H1 (cell line): ENCODE results near the gene EHBP1. TPM values are rescaled to one million over a fixed set of nuclear protein-coding genes. Genes with fewer than 3 reads are reported as not detected.

ENCODE experiments used
- CTCF ChIA-PET: fragments of 300-600 bp; sonication (Branson Sonifier 250); formaldehyde crosslinking; loops from one replicate; lab custom pipeline; 2021; ENCODE audit not compliant: partially characterized antibody; lab: Charles Lee
- POLR2A ChIA-PET: fragments of 300-600 bp; sonication (Branson Sonifier 250); formaldehyde crosslinking; loops from one replicate; lab custom pipeline; 2021; ENCODE audit warnings: inconsistent platforms; ENCODE audit not compliant: partially characterized antibody; lab: Charles Lee
- DNase-seq, 2 experiments: peaks; one replicate each; pipeline versions ENCODE4 v3.0.0 to v3.0.0-alpha.2; 2010 to 2022; ENCODE audit warnings: low spot score in 2 of 2, low read depth in 1 of 2, mixed read lengths in 1 of 2
- FAIRE-seq: peaks from 2 replicates; lab custom pipeline; 2011; peaks lifted over from hg19 to GRCh38; lab: Jason Lieb, UNC
- H2AFZ ChIP-seq: 2 replicates; pipeline ENCODE4 v1.8.1; 2012; ENCODE audit warnings: low read length, inconsistent platforms
- H2AK5ac ChIP-seq: 2 replicates; pipeline ENCODE4 v1.6.1; 2013; ENCODE audit warnings: low read depth, low read length
- H2BK120ac ChIP-seq: replicated peaks from 2 replicates; pipeline ENCODE3; 2013; ENCODE audit warnings: low read depth, low read length, inconsistent platforms
- H2BK12ac ChIP-seq: 2 replicates; pipeline ENCODE4 v1.6.1; 2013; ENCODE audit warnings: low read depth, low read length
- H2BK15ac ChIP-seq: 2 replicates; pipeline ENCODE4 v1.6.1; 2013; ENCODE audit warnings: low read length
- H2BK20ac ChIP-seq: 2 replicates; pipeline ENCODE4 v1.6.1; 2013; ENCODE audit warnings: low read length
- H2BK5ac ChIP-seq: 2 replicates; pipeline ENCODE4 v1.6.1; 2013; ENCODE audit warnings: low read depth, low read length
- H3K14ac ChIP-seq: 2 replicates; pipeline ENCODE4 v1.6.1; 2013; ENCODE audit warnings: inconsistent platforms; ENCODE audit not compliant: insufficient read length
- H3K18ac ChIP-seq: 2 replicates; pipeline ENCODE4 v1.6.1; 2013; ENCODE audit warnings: low read length; ENCODE audit errors: extremely low read depth
- H3K23ac ChIP-seq: 2 replicates; pipeline ENCODE4 v1.6.1; 2013; ENCODE audit warnings: inconsistent platforms; ENCODE audit not compliant: insufficient read length
- H3K23me2 ChIP-seq: 2 replicates; pipeline ENCODE4 v1.6.1; 2013; ENCODE audit warnings: low read depth, low read length
- H3K27ac ChIP-seq: 2 replicates; pipeline ENCODE4 v1.6.1; 2011; ENCODE audit warnings: low read depth, low read length, inconsistent platforms
- H3K27me3 ChIP-seq, 4 experiments: replicated peaks in 1 of 4; 1 replicate in 1 of 4; 2 replicates in 3 of 4; pipeline versions ENCODE4 v1.6.1 to v1.8.1; 2011 to 2013; ENCODE audit warnings: low read length in 3 of 4, mild to moderate bottlenecking in 3 of 4, inconsistent platforms in 2 of 4, mixed read lengths in 2 of 4, moderate library complexity in 1 of 4; ENCODE audit not compliant: control insufficient read depth in 3 of 4, insufficient read depth in 3 of 4; ENCODE audit errors: extremely low read depth in 1 of 4
- H3K36me3 ChIP-seq, 4 experiments: 2 replicates each; pipeline versions ENCODE4 v1.6.1 to v1.8.1; 2011 to 2013; ENCODE audit warnings: mild to moderate bottlenecking in 4 of 4, low read length in 3 of 4, moderate library complexity in 2 of 4, control low read depth in 1 of 4, inconsistent platforms in 1 of 4; ENCODE audit not compliant: insufficient read depth in 4 of 4, control insufficient read depth in 2 of 4
- H3K4ac ChIP-seq: replicated peaks from 2 replicates; pipeline ENCODE3; 2013; ENCODE audit warnings: low read length, low read depth, mixed read lengths, inconsistent platforms; ENCODE audit not compliant: insufficient read length
- H3K4me1 ChIP-seq, 4 experiments: replicated peaks in 1 of 4; 1 replicate in 1 of 4; 2 replicates in 3 of 4; pipeline versions ENCODE4 v1.6.1 to v1.8.1; 2011 to 2013; ENCODE audit warnings: low read length in 3 of 4, inconsistent platforms in 2 of 4, mixed read lengths in 1 of 4; ENCODE audit not compliant: insufficient read depth in 4 of 4, control insufficient read depth in 3 of 4
- H3K4me2 ChIP-seq, 2 experiments: 2 replicates each; pipeline versions ENCODE4 v1.6.1 to v1.8.1; 2011 to 2013; ENCODE audit warnings: low read depth in 2 of 2, low read length in 2 of 2, control low read depth in 1 of 2, inconsistent platforms in 1 of 2, mild to moderate bottlenecking in 1 of 2; ENCODE audit not compliant: insufficient read depth in 1 of 2
- H3K4me3 ChIP-seq, 4 experiments: fragments of 200-600, 300-600 bp in 1 of 4; sonication (generic), shearing (Covaris generic), sonication (Bioruptor Twin) in 1 of 4; 2 replicates each; pipeline versions ENCODE4 v1.5.1 to v1.8.1; 2011 to 2016; ENCODE audit warnings: low read length in 4 of 4, low read depth in 3 of 4, control low read depth in 2 of 4, inconsistent platforms in 2 of 4, mild to moderate bottlenecking in 2 of 4, mixed read lengths in 1 of 4, moderate library complexity in 1 of 4; ENCODE audit not compliant: insufficient read depth in 2 of 4; ENCODE audit errors: extremely low read depth in 1 of 4
- H3K56ac ChIP-seq: replicated peaks from 2 replicates; pipeline ENCODE3; 2013; ENCODE audit warnings: low read depth, mild to moderate bottlenecking, mixed read lengths, low read length, inconsistent platforms; ENCODE audit not compliant: insufficient read length
- H3K79me1 ChIP-seq: 2 replicates; pipeline ENCODE4 v1.6.1; 2013; ENCODE audit warnings: low read depth, low read length, control low read depth
- H3K79me2 ChIP-seq, 2 experiments: 2 replicates each; pipeline versions ENCODE4 v1.6.1 to v1.8.1; 2012 to 2013; ENCODE audit warnings: low read length in 2 of 2, mild to moderate bottlenecking in 2 of 2, inconsistent platforms in 1 of 2; ENCODE audit not compliant: insufficient read depth in 2 of 2, control insufficient read depth in 1 of 2
- H3K9ac ChIP-seq, 4 experiments: replicated peaks in 1 of 4; 1 replicate in 1 of 4; 2 replicates in 3 of 4; pipeline versions ENCODE4 v1.6.1 to v1.8.1; 2011 to 2013; ENCODE audit warnings: low read depth in 3 of 4, low read length in 3 of 4, control low read depth in 2 of 4, mild to moderate bottlenecking in 2 of 4, moderate library complexity in 2 of 4, inconsistent platforms in 1 of 4; ENCODE audit errors: extremely low read depth in 1 of 4
- H3K9me3 ChIP-seq, 2 experiments: 2 replicates each; pipeline versions ENCODE4 v1.6.1 to v1.8.1; 2012 to 2013; ENCODE audit warnings: mild to moderate bottlenecking in 2 of 2, moderate library complexity in 2 of 2, control low read depth in 1 of 2, inconsistent platforms in 1 of 2, low read depth in 1 of 2, low read length in 1 of 2, mixed read lengths in 1 of 2; ENCODE audit not compliant: insufficient read depth in 2 of 2
- H4K20me1 ChIP-seq, 2 experiments: replicated peaks in 1 of 2; 2 replicates each; pipeline versions ENCODE3 to v1.8.1; 2011 to 2013; ENCODE audit warnings: inconsistent platforms in 2 of 2, low read length in 2 of 2, mild to moderate bottlenecking in 1 of 2; ENCODE audit not compliant: insufficient read depth in 2 of 2, control insufficient read depth in 1 of 2
- H4K5ac ChIP-seq: 2 replicates; pipeline ENCODE4 v1.6.1; 2013; ENCODE audit warnings: low read length, low read depth, mixed read lengths, inconsistent platforms; ENCODE audit not compliant: insufficient read length
- H4K8ac ChIP-seq: 2 replicates; pipeline ENCODE4 v1.8.0; 2013; ENCODE audit warnings: mild to moderate bottlenecking, moderate library complexity, low read length, inconsistent platforms; ENCODE audit not compliant: insufficient read depth; ENCODE audit errors: extremely low read depth
- H4K91ac ChIP-seq: replicated peaks from 2 replicates; pipeline ENCODE3; 2013; ENCODE audit warnings: low read length, mixed read lengths, inconsistent platforms; ENCODE audit not compliant: insufficient read length
- BACH1 ChIP-seq: IDR thresholded peaks from 2 replicates; pipeline ENCODE4 v1.6.1; 2012; ENCODE audit warnings: low read length, improper control_type of control experiment
- KDM1A ChIP-seq: fragments of 200-600, 300-600 bp; sonication (generic); IDR thresholded peaks from 2 replicates; pipeline ENCODE4 v1.7.1; 2016; ENCODE audit warnings: mild to moderate bottlenecking, low read length, borderline replicate concordance
- KDM5A ChIP-seq: fragments of 200-600 bp; IDR thresholded peaks from 2 replicates; pipeline ENCODE4 v1.7.1; 2012; ENCODE audit warnings: mild to moderate bottlenecking, low read length, inconsistent platforms, mixed read lengths
- SAP30 ChIP-seq: fragments of 300-600 bp; sonication (generic); IDR thresholded peaks from 2 replicates; pipeline ENCODE4 v1.7.1; 2012; ENCODE audit warnings: low read length, moderate library complexity, mild to moderate bottlenecking, inconsistent platforms; ENCODE audit not compliant: insufficient read depth, insufficient replicate concordance
- SP1 ChIP-seq: IDR thresholded peaks from 2 replicates; pipeline ENCODE4 v1.6.1; 2011; ENCODE audit warnings: low read depth, low read length
- SUZ12 ChIP-seq: fragments of 200-600 bp; sonication (generic); IDR thresholded peaks from 2 replicates; pipeline ENCODE4 v1.6.1; 2012; ENCODE audit warnings: mild to moderate bottlenecking, inconsistent platforms, low read length, moderate library complexity, mixed read lengths
- TBP ChIP-seq: IDR thresholded peaks from 2 replicates; pipeline ENCODE4 v1.6.1; 2011; ENCODE audit warnings: low read depth, low read length, improper control_type of control experiment
- WGBS, 2 experiments: shearing (Covaris generic) in 1 of 2; methylation state at CpG; one replicate each; pipeline versions ENCODE4 v1.1.6 to v1.1.7; 2013 to 2015; ENCODE audit warnings: low lambda C conversion rate in 2 of 2, mixed read lengths in 2 of 2, inconsistent platforms in 1 of 2, low coverage in 1 of 2, missing lambda C conversion rate in 1 of 2; ENCODE audit not compliant: insufficient replicate concordance in 2 of 2, insufficient coverage in 1 of 2, insufficient read length in 1 of 2; ENCODE audit errors: extremely low coverage in 1 of 2, missing lambda C conversion rate in 1 of 2; 5-methylcytosine and 5-hydroxymethylcytosine counted together
- polyA plus RNA-seq, 7 experiments: library from polyadenylated mRNA; depleted of rRNA in 3 of 7; stranded (reverse) in 5 of 7; unstranded in 2 of 7; fragments of >200 nt in 5 of 7; fragments of 200-250 nt in 2 of 7; gene quantifications; 1 replicate in 5 of 7; 2 replicates in 1 of 7; 4 replicates in 1 of 7; pipeline versions ENCODE4 v1.2.1 to v1.2.3, GENCODE V29; 2011 to 2013; ENCODE audit warnings: missing spikeins in 2 of 7, mixed read lengths in 2 of 7
- total RNA-seq: library from RNA; stranded (reverse); fragmentation: NEBNext Ultra II Directional; extraction: Animal tissue kit (Norgen Biotek cat#: 25700); gene quantifications from 2 replicates; pipeline ENCODE4 v1.2.1, GENCODE V29; 2021
- TF ChIP-seq, protein P1 (sequence below), 3 experiments: IDR thresholded peaks; 1 replicate in 2 of 3; 2 replicates in 1 of 3; pipeline versions ENCODE4 v1.5.1 to v1.6.1; 2011; ENCODE audit warnings: low read length in 3 of 3, mild to moderate bottlenecking in 3 of 3, inconsistent platforms in 2 of 3, low read depth in 1 of 3, moderate library complexity in 1 of 3; ENCODE audit not compliant: insufficient read depth in 1 of 3; ENCODE audit errors: control extremely low read depth in 1 of 3

Gene EHBP1
- total and polyA plus RNA-seq, 2 of the 8 experiments (the other 6 are each of a cell fraction or from before 2014, with no cell fraction given), result 12.0 to 64.1 TPM

DNA sequence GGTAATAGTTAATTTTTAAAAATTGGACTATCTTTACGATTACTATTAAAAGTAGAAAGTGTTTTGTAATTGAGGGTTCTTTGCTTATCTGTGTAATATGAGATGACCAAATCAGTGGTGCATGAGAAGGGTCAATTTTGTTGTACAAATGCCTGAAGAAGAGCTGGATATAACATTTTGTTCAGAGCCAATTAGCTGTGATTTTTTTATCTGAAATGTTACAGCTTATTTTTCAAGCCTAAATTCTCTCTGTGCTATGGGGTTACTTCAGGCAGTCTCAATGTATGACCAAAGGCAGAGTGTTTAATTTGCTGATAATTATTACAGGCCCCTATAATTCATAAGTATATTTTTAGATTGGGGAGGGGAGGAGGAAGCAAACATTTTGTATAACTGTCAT, 386.9 kb downstream of the EHBP1 start:
- H4K8ac ChIP-seq, result no peak overlapping the region
- H3K79me2 ChIP-seq, result no peaks in the 10 kb centered on the region
- H2AK5ac ChIP-seq, result no peak overlapping the region
- CTCF ChIA-PET, result interaction anchor here (1.1 to 1.6 kb wide), 4 partner anchors 13 to 96 kb away, joined by 3 to 6 read pairs (median 4); no protein-coding TSS in a partner anchor
- no peak overlapping the region for H2BK20ac ChIP-seq
- H4K91ac ChIP-seq, result no peak overlapping the region
- no peaks in the 10 kb centered on the region for H3K23me2 ChIP-seq
- no peak overlapping the region for H3K9ac ChIP-seq
- FAIRE-seq (no peak), DNase-seq (no peak)
- H3K4me3 ChIP-seq, result no peak overlapping the region
- H3K9me3 ChIP-seq, result no peaks in the 10 kb centered on the region
- H3K18ac ChIP-seq, result no peak overlapping the region
- H3K4me1 ChIP-seq, result no peaks in the 10 kb centered on the region
- no peaks in the 10 kb centered on the region for H4K20me1 ChIP-seq
- no peaks in the 10 kb centered on the region for H3K27me3 ChIP-seq
- POLR2A ChIA-PET, result no interaction called here
- no peak overlapping the region for H2BK120ac ChIP-seq
- H3K14ac ChIP-seq, result no peak overlapping the region
- H2BK15ac ChIP-seq, result no peak overlapping the region
- H2BK5ac ChIP-seq, result no peak overlapping the region
- H3K4me2 ChIP-seq, result no peak overlapping the region
- no peak overlapping the region for H3K27ac ChIP-seq
- no peak overlapping the region for H3K56ac ChIP-seq
- no peaks in the 10 kb centered on the region for H3K36me3 ChIP-seq
- H2BK12ac ChIP-seq, result no peak overlapping the region
- TF ChIP-seq SUZ12, result no peak
- TF ChIP-seq KDM5A, result no peak
- no peak for TF ChIP-seq SP1
- no peak for TF ChIP-seq KDM1A
- no peak for TF ChIP-seq SAP30
- TF ChIP-seq, protein P1, sequence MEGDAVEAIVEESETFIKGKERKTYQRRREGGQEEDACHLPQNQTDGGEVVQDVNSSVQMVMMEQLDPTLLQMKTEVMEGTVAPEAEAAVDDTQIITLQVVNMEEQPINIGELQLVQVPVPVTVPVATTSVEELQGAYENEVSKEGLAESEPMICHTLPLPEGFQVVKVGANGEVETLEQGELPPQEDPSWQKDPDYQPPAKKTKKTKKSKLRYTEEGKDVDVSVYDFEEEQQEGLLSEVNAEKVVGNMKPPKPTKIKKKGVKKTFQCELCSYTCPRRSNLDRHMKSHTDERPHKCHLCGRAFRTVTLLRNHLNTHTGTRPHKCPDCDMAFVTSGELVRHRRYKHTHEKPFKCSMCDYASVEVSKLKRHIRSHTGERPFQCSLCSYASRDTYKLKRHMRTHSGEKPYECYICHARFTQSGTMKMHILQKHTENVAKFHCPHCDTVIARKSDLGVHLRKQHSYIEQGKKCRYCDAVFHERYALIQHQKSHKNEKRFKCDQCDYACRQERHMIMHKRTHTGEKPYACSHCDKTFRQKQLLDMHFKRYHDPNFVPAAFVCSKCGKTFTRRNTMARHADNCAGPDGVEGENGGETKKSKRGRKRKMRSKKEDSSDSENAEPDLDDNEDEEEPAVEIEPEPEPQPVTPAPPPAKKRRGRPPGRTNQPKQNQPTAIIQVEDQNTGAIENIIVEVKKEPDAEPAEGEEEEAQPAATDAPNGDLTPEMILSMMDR (IDR thresholded peaks at IDR 0.05; ENCODE audit: control extremely low read depth in 1 of 3, insufficient read depth in 1 of 3, low read depth in 1 of 3, low read length in 3 of 3), result no peak
- TF ChIP-seq BACH1, result no peak
- no peak for TF ChIP-seq TBP
- no peak overlapping the region for H3K23ac ChIP-seq
- WGBS, 2 experiments, result 89 to 100% methylated on average over 1 of the region's 1 CpG
- H3K79me1 ChIP-seq, result no peaks in the 10 kb centered on the region
- H4K5ac ChIP-seq, result no peak overlapping the region
- H2AFZ ChIP-seq, result no peak overlapping the region
- H3K4ac ChIP-seq, result no peak overlapping the region
